HG02678 (cell line): ENCODE measurements around the gene MGME1.
A peak's percentile ranks its signal among the peaks of the same experiment; 100 is the strongest.

ENCODE experiments used
- ATAC-seq: cut with Tn5 transposase; IDR thresholded peaks from one replicate; pipeline ENCODE4 v1.9.1; 2021; ENCODE audit warnings: mild to moderate bottlenecking, moderate library complexity; ENCODE audit not compliant: unreplicated experiment

The MGME1 gene

GRCh38 chr20:17939622-17940223, 29.1 kb upstream of the MGME1 start:
- ATAC-seq, result no peak

- ATAC-seq, result no peak
Observed at GRCh38 chr20:17940224-17940971, 28.4 kb upstream of the MGME1 start.

GRCh38 chr20:17941087-17941825, 27.6 kb upstream of the MGME1 start:
- ATAC-seq, result no peak

DNA sequence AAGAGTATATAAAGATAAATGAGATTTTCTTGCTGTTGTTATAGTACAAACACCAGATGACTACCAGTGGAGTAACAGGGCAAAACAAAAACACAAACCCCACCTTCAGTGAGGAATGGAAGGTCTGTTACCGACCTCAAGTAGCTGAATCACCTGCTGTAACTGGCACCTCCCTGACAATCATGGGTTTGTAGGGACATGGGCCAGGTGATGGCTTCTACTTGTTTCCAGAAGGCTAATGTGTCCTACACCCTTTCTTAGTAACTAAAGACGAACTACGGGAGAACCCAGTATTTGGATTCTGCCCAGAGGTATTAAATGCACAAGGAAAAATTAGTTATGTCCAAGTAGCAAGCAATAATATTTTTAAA, 27.0 kb upstream of the MGME1 start:
- ATAC-seq, result no peak

- ATAC-seq, result peak; percentile 81
Observed at GRCh38 chr20:17943343-17943742, 25.5 kb upstream of the MGME1 start.

GRCh38 chr20:17944854-17945474, 23.9 kb upstream of the MGME1 start:
- no peak for ATAC-seq

DNA sequence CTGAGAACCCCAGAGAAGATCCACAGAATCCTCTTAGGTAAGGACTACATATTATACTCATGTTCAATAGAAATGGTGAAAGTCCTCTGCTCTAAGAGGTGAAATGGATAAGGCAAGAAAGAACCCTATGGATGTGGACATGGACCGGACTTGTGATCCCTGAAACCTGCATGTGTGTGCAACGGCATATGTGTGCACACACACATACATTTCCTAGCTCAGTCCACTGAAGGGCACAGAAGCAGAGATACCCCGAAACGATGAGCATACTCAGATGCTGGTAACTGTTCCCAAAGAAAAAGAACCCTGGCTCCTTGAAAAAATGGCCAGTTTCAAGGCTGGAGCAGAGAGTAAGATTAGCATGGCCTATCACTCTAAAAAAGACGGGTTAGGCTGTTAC, 22.8 kb upstream of the MGME1 start:
- ATAC-seq, result no peak

GRCh38 chr20:17946572-17947473, 22.0 kb upstream of the MGME1 start:
- no peak for ATAC-seq

- no peak for ATAC-seq
Observed at GRCh38 chr20:17947474-17947815, 21.4 kb upstream of the MGME1 start.

- no peak for ATAC-seq
Observed at GRCh38 chr20:17948442-17948841, 20.4 kb upstream of the MGME1 start.

GRCh38 chr20:17949899-17950298, 18.9 kb upstream of the MGME1 start:
- no peak for ATAC-seq

DNA sequence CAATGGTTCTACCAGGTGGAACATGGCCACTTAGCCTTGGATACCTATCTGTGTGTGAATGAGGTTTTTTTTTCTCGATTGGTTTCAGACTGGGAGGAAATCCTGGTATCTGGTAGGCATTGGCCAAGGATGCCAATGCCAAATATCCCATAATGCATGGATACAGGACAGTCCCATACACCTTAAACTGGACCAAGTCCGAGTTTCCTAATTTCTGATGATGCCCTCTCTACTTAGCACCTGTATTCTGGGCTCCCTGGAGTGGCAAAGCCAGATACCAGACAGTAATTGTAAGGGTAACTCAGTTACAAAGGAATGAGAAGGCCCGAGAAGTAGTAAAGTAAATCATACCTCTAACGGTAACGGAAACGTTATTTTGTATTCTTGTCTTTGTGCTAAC, 18.1 kb upstream of the MGME1 start:
- ATAC-seq, result no peak

DNA sequence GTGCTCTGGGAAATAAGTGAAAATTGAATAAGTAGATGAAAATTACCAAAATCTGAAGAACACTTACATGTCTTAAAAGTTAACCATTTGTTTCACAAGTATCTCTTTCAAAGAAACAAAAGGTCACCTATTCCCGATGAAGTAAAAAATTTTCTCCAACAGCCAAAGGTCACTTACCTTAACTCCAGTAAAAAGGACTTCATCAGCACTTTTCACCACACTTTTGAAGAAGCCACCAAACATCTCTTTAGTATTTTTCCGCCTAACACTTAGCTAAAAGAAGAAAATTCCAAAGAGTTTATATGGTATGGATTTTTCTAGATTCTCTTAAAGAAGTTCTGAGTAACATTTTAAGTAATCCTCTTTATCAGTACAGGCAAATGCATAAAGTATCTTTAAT, 17.5 kb upstream of the MGME1 start:
- ATAC-seq, result no peak

GRCh38 chr20:17952692-17953684, 15.8 kb upstream of the MGME1 start:
- no peak for ATAC-seq

DNA sequence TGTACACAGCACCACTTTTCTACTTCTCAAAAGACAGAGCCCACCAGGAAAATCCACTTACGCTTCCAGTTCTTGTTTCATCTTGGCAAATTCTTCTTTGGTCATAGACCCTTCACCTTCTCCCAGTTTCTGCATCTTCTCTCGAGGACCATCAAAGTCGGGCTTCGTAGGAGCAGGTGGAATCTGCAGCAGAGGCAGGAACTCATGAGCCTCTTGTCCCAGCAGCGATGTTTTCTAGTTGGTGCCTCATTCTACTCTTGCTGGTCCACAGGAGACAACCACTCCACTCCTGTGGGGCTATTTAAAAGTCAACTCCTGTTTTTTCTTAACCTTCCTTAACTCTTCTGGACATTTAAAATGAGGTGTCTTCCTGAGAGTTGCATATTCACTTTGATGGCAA, 14.9 kb upstream of the MGME1 start:
- no peak for ATAC-seq

- no peak for ATAC-seq
Observed at GRCh38 chr20:17955302-17955701, 13.5 kb upstream of the MGME1 start.

- ATAC-seq, result no peak
Observed at GRCh38 chr20:17956099-17956685, 12.6 kb upstream of the MGME1 start.

DNA sequence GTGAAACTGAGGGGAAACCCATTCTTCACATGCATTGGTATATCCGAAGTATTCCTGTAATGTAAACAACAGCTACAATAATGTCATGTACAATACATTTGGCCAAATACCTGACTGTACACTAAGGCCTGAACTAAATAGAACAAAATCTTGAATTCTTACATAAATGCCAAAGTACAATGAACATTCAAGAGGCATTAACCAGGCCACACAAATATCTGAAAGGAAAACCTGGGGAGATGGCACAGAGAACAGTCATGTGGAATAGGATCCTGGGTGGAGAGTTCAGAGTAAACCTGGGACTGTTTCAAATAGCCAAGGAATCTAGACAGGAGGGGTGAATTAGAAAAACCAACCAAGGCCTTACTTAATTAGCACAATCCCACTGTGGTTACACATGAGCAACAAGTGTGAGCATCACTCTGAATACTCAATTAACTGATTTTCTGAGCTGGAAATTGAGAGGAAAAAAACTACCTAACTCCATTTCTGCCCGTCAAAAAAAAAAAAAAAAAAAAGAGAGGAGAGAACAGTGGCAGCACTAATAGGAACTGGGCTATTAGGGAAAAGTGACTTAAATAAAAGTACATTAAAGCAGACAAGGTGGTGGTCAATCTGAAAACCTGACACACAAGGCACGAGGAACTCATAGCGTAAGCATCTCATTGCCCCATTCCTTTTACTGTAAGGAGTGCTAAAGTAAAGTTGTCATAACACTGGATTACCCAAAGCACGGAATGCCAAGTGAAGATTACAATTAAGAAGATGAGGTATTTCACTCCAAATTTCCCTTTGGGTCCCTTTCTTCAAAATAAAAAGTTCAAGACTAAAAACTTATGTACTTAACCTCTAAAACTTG, 11.1 kb upstream of the MGME1 start:
- ATAC-seq, result no peak
